ENCODE results near the gene KPNA6.
"Not testable (repeated sequence)": the region's sequence is repeated elsewhere in the genome, so short reads cannot be mapped to it uniquely, and the experiment has no call there.

Gene KPNA6

GRCh38 chr1:32100807-32101708, 6.8 kb upstream of the KPNA6 start:
- DNase-seq, result peak; percentile 78

- DNase-seq, result no peak
These were observed 3.7 kb upstream of the KPNA6 start for GRCh38 chr1:32104127-32104526.

- no peak for DNase-seq
These were observed 2.5 kb upstream of the KPNA6 start for GRCh38 chr1:32105338-32105737.

GRCh38 chr1:32106663-32107275, 1.1 kb upstream of the KPNA6 start:
- DNase-seq, result no peak

GRCh38 chr1:32111040-32111623, 3.3 kb downstream of the KPNA6 start:
- DNase-seq, result no peak

- DNase-seq, result no peak
These were observed 3.9 kb downstream of the KPNA6 start for GRCh38 chr1:32111789-32112188.

- DNase-seq, result no peak
These were observed 5.0 kb downstream of the KPNA6 start for GRCh38 chr1:32112806-32113375.

- DNase-seq, result not testable (repeated sequence)
These were observed 5.6 kb downstream of the KPNA6 start for GRCh38 chr1:32113436-32113835.

GRCh38 chr1:32114420-32114819, 6.6 kb downstream of the KPNA6 start:
- DNase-seq, result no peak

GRCh38 chr1:32115496-32115895, 7.6 kb downstream of the KPNA6 start:
- no peak for DNase-seq

- DNase-seq, result no peak
These were observed 8.7 kb downstream of the KPNA6 start for GRCh38 chr1:32116531-32116930.

- no peak for DNase-seq
These were observed 14.3 kb downstream of the KPNA6 start for GRCh38 chr1:32122151-32122550.

- DNase-seq, result not testable (repeated sequence)
These were observed 15.5 kb downstream of the KPNA6 start for GRCh38 chr1:32123361-32123760.

- no peak for DNase-seq
These were observed 17.5 kb downstream of the KPNA6 start for GRCh38 chr1:32125313-32125712.

- DNase-seq, result no peak
These were observed 18.9 kb downstream of the KPNA6 start for GRCh38 chr1:32126770-32127169.

GRCh38 chr1:32127409-32128198, 19.7 kb downstream of the KPNA6 start:
- no peak for DNase-seq

- DNase-seq, result no peak
These were observed 20.6 kb downstream of the KPNA6 start for GRCh38 chr1:32128479-32128878.

GRCh38 chr1:32128964-32129363, 21.1 kb downstream of the KPNA6 start:
- no peak for DNase-seq

GRCh38 chr1:32133950-32134280, 26.1 kb downstream of the KPNA6 start:
- DNase-seq, result not testable (repeated sequence)

- no peak for DNase-seq
These were observed 29.3 kb downstream of the KPNA6 start for GRCh38 chr1:32137111-32137510.

- DNase-seq, result peak; percentile 54
These were observed 31.1 kb downstream of the KPNA6 start for GRCh38 chr1:32138965-32139364.

GRCh38 chr1:32142446-32143301, 34.8 kb downstream of the KPNA6 start:
- DNase-seq, result peak; percentile 72

Measured in fibroblast of skin of abdomen (primary cell).